ENCODE data around the gene SLC34A3. TPM values are rescaled to one million over a fixed set of nuclear protein-coding genes. Genes with fewer than 3 reads are reported as not detected.

SLC34A3 gene
- total RNA-seq, 1 donor from 2014 or later, result 0.09 TPM

DNA sequence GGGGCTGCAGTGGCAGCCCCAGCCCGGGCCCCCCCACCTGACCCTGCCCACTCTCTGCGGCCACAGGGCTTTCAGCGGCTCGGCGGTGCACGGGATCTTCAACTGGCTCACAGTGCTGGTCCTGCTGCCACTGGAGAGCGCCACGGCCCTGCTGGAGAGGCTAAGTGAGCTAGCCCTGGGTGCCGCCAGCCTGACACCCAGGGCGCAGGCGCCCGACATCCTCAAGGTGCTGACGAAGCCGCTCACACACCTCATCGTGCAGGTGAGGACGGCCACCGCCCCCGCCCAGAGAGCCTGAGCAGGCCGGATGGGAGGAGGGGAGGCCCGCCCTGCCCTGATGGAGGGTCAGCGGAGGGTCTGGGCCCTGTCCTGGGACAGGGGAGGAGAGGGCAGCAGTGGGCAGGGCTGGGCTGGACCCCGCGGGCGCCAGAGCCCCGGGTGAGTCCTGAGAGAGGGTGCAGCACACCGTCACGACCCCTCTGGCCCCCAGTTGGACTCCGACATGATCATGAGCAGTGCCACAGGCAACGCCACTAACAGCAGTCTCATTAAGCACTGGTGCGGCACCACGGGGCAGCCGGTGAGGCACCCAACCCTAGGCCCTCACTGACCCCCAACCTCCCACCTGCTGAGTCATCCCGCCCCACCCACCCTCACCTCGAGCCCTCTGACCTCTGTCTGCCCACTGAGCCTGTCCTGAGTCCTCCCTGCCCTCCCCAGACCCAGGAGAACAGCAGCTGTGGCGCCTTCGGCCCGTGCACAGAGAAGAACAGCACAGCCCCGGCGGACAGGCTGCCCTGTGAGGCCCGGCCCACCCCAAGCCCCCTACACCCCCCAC lies 2.7 kb downstream of the SLC34A3 start:
- Mint-ChIP-seq H3K4me1 (ENCODE audit: low read depth, unreplicated experiment) (peaks cover 1% of the 10 kb centered on the region), H3K36me3 (ENCODE audit: low read depth, unreplicated experiment) (no peaks in the 10 kb centered on the region), H3K4me3 (ENCODE audit: unreplicated experiment) (no peak overlapping the region), H3K9me3 (ENCODE audit: unreplicated experiment) (no peaks in the 10 kb centered on the region), H3K27me3 (ENCODE audit: low read depth, unreplicated experiment) (no peaks in the 10 kb centered on the region), H3K27ac (ENCODE audit: unreplicated experiment) (no peak overlapping the region)
- Histone ChIP-seq H3K4me3 (ENCODE audit: insufficient read depth, low read depth, low read length) (no peak overlapping the region), H3K9me3 (ENCODE audit: insufficient read depth, low read depth, low read length) (no peaks in the 10 kb centered on the region), H3K4me2 (ENCODE audit: low read length) (no peak overlapping the region), H3K9ac (ENCODE audit: low read length) (no peak overlapping the region), H3K27me3 (ENCODE audit: insufficient read depth, low read length) (no peaks in the 10 kb centered on the region), H4K20me1 (ENCODE audit: insufficient read depth, low read length) (peaks cover 17% of the 10 kb centered on the region), H3K79me2 (ENCODE audit: insufficient read depth, low read length) (peaks cover 6% of the 10 kb centered on the region), H2AFZ (ENCODE audit: low read depth, low read length) (no peak overlapping the region), H3K36me3 (ENCODE audit: insufficient read depth, low read length) (no peaks in the 10 kb centered on the region), H3K27ac (ENCODE audit: low read depth, low read length) (no peak overlapping the region), H3K4me1 (ENCODE audit: insufficient read depth, low read length) (no peaks in the 10 kb centered on the region)
- TF ChIP-seq, protein P1, sequence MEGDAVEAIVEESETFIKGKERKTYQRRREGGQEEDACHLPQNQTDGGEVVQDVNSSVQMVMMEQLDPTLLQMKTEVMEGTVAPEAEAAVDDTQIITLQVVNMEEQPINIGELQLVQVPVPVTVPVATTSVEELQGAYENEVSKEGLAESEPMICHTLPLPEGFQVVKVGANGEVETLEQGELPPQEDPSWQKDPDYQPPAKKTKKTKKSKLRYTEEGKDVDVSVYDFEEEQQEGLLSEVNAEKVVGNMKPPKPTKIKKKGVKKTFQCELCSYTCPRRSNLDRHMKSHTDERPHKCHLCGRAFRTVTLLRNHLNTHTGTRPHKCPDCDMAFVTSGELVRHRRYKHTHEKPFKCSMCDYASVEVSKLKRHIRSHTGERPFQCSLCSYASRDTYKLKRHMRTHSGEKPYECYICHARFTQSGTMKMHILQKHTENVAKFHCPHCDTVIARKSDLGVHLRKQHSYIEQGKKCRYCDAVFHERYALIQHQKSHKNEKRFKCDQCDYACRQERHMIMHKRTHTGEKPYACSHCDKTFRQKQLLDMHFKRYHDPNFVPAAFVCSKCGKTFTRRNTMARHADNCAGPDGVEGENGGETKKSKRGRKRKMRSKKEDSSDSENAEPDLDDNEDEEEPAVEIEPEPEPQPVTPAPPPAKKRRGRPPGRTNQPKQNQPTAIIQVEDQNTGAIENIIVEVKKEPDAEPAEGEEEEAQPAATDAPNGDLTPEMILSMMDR (IDR thresholded peaks at IDR 0.05; ENCODE audit: insufficient read depth, low read depth, low read length), result no peak
- no peak for TF ChIP-seq EZH2 (IDR thresholded peaks at IDR 0.05; ENCODE audit: insufficient read depth, low read length)
- FAIRE-seq, result no peak
- no peak for DNase-seq (ENCODE audit: low read depth)

DNA sequence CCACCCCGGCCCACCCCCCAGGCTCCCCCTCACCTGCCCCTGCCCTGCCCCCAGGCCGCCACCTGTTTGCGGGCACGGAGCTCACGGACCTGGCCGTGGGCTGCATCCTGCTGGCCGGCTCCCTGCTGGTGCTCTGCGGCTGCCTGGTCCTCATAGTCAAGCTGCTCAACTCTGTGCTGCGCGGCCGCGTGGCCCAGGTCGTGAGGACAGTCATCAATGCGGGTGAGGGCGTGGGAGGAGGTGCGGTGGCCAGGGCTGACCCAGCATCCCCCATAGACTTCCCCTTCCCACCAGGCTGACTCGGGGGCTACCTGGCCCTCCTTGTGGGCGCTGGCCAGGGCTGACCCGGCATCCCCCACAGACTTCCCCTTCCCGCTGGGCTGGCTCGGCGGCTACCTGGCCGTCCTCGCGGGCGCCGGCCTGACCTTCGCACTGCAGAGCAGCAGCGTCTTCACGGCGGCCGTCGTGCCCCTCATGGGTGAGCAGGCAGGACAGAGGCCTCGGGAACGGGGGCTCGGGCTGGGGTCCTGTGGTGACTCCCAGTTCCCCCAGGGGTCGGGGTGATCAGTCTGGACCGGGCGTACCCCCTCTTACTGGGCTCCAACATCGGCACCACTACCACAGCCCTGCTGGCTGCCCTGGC lies 3.5 kb downstream of the SLC34A3 start:
- H3K36me3 ChIP-seq (ENCODE audit: insufficient read depth, low read length), result no peaks in the 10 kb centered on the region
- no peaks in the 10 kb centered on the region for H3K4me1 ChIP-seq (ENCODE audit: insufficient read depth, low read length)
- no peak overlapping the region for H3K9ac ChIP-seq (ENCODE audit: low read length)
- Mint-ChIP-seq H3K27me3 (ENCODE audit: low read depth, unreplicated experiment) (no peaks in the 10 kb centered on the region), H3K4me3 (ENCODE audit: unreplicated experiment) (no peak overlapping the region), H3K9me3 (ENCODE audit: unreplicated experiment) (no peaks in the 10 kb centered on the region), H3K36me3 (ENCODE audit: low read depth, unreplicated experiment) (no peaks in the 10 kb centered on the region), H3K27ac (ENCODE audit: unreplicated experiment) (no peak overlapping the region), H3K4me1 (ENCODE audit: low read depth, unreplicated experiment) (peaks cover 1% of the 10 kb centered on the region)
- DNase-seq (ENCODE audit: low read depth), result no peak
- no peaks in the 10 kb centered on the region for H3K27me3 ChIP-seq (ENCODE audit: insufficient read depth, low read length)
- no peak overlapping the region for H3K4me2 ChIP-seq (ENCODE audit: low read length)
- no peak overlapping the region for H3K4me3 ChIP-seq (ENCODE audit: insufficient read depth, low read depth, low read length)
- TF ChIP-seq EZH2 (IDR thresholded peaks at IDR 0.05; ENCODE audit: insufficient read depth, low read length), result no peak
- TF ChIP-seq, protein P1 (IDR thresholded peaks at IDR 0.05; ENCODE audit: insufficient read depth, low read depth, low read length), result no peak
- H3K27ac ChIP-seq (ENCODE audit: low read depth, low read length), result no peak overlapping the region
- no peak for FAIRE-seq
- H4K20me1 ChIP-seq (ENCODE audit: insufficient read depth, low read length), result peaks cover 24% of the 10 kb centered on the region
- no peaks in the 10 kb centered on the region for H3K9me3 ChIP-seq (ENCODE audit: insufficient read depth, low read depth, low read length)
- H3K79me2 ChIP-seq (ENCODE audit: insufficient read depth, low read length), result peaks cover 14% of the 10 kb centered on the region
- no peak overlapping the region for H2AFZ ChIP-seq (ENCODE audit: low read depth, low read length)
